ENCODE measurements around the gene ACSF3.
A peak's percentile ranks its signal among the peaks of the same experiment; 100 is the strongest.

Gene ACSF3

GRCh38 chr16:89147085-89147817 lies 53.6 kb downstream of the ACSF3 start:
- no peak for DNase-seq

GRCh38 chr16:89149386-89149785 lies 55.7 kb downstream of the ACSF3 start:
- DNase-seq: no peak

- no peak for DNase-seq
Measured at GRCh38 chr16:89150090-89150835, 56.6 kb downstream of the ACSF3 start.

GRCh38 chr16:89150981-89151380 lies 57.3 kb downstream of the ACSF3 start:
- DNase-seq: no peak

- DNase-seq: no peak
Measured at GRCh38 chr16:89152831-89153700, 59.4 kb downstream of the ACSF3 start.

GRCh38 chr16:89153848-89154271 lies 60.2 kb downstream of the ACSF3 start:
- no peak for DNase-seq

GRCh38 chr16:89154390-89155183 lies 60.9 kb downstream of the ACSF3 start:
- no peak for DNase-seq

GRCh38 chr16:89155184-89155679 lies 61.6 kb downstream of the ACSF3 start:
- DNase-seq: peak; percentile 60

GRCh38 chr16:89155851-89156739 lies 62.4 kb downstream of the ACSF3 start:
- DNase-seq: no peak

GRCh38 chr16:89156740-89157645 lies 63.3 kb downstream of the ACSF3 start:
- DNase-seq: no peak

- DNase-seq: no peak
Measured at GRCh38 chr16:89157778-89158177, 64.1 kb downstream of the ACSF3 start.

GRCh38 chr16:89159066-89159849 lies 65.6 kb downstream of the ACSF3 start:
- no peak for DNase-seq

GRCh38 chr16:89159850-89160354 lies 66.2 kb downstream of the ACSF3 start:
- DNase-seq: no peak

GRCh38 chr16:89160977-89161701 lies 67.5 kb downstream of the ACSF3 start:
- DNase-seq: no peak

- DNase-seq: no peak
Measured at GRCh38 chr16:89161763-89162713, 68.4 kb downstream of the ACSF3 start.

GRCh38 chr16:89163297-89163696 lies 69.6 kb downstream of the ACSF3 start:
- no peak for DNase-seq

GRCh38 chr16:89164436-89164835 lies 70.8 kb downstream of the ACSF3 start:
- DNase-seq: no peak
